NOMO-1 treated with DMSO at 0.1 percent for 48 hours (cell line): ENCODE results near the gene RIOK2.

Experiments
- DNase-seq: peaks from one replicate; lab custom pipeline; 2025; ENCODE audit not compliant: unreplicated experiment; lab: John Stamatoyannopoulos, UW

The RIOK2 gene

DNA sequence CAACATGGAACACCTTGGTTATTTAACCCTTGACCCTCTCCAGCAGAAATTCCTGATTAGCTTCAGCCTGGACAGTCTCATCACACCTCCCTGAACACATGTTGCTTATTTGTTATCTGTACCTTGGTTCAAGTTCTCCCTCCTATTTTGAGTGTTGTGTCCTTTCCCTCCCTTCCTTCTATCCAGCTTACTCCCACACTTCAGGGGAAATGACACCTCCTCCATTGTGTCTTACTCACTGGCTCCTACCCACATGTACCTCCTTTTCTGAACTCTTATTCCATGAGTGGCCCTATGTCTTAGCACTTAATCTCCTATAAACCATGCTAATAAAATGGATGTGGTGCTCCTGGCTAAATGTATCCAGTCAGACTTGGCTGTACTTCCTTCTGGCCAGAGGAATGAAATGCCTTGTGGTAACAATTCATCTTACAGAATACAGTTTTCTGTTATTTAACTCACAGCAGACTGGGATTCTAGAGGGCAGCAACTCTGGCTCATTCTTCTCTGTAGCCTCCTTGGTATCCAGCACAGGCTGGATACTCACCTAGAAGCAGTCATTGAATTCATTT, 51.8 kb downstream of the RIOK2 start:
- no peak for DNase-seq

DNA sequence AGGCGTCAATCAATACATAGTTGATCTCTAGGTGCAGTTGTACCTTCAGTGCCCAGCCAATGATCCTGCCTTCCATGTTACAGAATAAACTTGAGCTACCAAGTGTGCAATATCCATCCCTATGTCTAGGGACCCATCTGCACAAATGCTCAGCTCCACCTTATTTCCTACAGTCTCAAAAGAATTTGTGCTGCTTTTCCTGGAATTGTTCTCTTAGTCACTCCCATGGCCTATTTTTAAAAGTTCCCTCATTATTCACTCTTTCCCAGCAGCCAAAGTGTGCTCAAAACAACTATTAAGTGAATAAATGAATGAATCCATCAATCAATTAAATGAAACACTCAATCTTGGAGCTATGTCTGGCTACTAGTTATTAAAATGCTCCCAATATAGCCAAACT, 55.3 kb downstream of the RIOK2 start:
- no peak for DNase-seq

- no peak for DNase-seq
These were observed 57.8 kb downstream of the RIOK2 start for GRCh38 chr5:97125125-97125683.

DNA sequence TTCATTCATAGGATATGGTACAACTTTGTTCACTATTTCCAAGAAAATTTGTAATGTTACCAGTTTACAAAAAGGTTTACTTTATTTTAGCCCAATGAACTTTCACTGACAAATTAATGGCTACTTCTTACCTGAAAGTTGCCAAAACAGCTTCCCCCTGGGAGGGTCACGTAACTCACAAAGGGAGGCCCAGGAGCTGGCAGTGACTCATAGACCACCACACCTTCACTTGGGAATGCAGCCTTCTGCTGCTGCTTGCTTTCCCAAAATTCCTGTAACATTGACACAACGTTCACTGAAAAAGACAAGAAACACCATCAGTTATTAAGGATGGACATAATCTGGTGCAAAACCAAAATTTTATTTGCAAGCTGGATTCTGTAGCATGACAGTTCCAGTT, 58.7 kb downstream of the RIOK2 start:
- DNase-seq: no peak

DNA sequence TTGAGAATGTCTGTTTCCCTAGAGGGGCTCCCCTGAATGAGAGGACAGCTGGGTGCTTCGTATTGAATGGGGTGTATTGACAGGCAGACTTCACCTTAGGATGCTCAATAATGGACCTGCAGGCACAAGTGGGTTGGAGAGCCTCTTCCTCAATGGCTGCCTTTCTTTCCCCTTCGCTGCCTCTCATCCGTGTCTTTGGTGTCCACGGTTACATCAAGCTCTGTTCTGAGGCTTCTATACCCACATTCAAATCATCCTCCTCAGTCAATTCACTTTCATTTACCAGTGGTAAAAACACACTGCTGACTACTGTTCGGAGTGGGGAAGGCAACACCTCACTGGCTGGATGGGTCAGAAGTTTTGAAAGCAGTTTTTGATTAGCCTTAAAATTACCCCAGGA, 61.2 kb downstream of the RIOK2 start:
- no peak for DNase-seq

DNA sequence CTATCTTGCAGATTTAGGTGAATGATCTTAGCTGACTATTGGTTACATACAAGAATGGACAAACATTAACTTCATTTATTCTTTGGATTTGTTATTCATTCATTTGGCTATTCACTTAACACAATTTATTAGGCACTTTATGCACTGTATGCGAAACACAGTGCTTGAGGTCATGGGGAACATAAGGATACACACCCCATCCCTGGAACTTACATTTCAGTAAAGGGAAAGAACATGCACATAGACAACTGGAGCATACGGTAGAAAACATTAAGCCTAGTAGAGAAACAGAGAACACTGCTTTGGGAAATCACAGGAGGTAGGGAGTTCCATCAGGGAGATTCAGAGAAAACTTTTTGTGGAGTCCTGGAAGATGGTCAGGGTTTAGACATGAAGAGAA, 62.9 kb downstream of the RIOK2 start:
- no peak for DNase-seq

- DNase-seq: no peak
These were observed 64.0 kb downstream of the RIOK2 start for GRCh38 chr5:97119007-97119390.

DNA sequence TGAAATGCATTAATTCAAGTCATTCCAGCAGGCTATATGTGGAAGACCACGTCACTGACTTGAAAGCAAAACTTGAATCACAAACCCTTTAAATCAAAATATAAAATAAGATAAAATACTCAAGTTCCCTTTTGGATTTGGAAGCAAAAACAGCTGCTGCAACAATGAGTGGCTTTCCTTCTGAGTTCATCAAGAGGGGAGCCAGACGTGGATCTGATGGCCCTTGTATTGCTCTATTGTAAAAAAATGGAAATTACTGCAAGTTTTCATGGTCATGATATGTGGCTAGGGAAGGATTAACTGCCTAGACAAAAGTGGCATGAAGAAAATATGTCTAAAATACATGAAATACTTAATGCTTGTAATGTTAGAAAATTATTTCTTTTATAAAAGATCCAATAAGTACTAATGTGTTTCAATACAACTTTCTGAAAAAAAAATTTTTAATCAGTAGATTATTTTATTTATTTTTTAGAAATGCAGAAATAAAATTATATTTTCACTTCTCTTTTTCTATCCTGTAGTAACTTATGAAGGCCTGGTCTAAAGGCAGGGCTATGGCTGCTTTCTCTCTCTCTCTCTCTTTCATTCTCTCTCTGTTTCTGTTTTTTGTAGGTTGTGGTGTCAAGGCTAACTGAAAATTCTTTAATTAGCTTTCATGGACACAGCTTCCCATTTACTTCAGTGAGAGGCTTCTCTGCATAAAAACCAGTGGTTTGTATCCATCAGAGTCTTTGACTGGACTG, 64.6 kb downstream of the RIOK2 start:
- DNase-seq: peak; percentile 73

DNA sequence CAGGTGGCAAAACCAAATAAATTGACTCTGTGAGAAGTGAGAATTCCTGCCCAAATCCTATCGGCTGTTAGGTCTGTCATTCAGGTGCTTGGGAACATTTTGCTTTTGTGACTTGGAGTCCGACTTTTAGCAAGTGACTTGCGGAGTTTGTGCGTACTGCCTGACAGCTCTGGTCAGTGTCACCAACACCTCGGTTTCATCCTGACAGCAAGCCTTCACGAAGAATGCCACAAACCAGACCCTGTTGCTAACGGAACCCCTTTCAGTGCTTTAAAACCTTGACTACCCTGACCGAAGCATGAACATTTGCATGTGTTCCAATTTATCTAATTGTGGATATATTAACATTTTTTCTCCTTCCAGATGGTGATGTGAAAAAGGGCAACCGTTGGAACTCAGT, 67.1 kb downstream of the RIOK2 start:
- DNase-seq: no peak

GRCh38 chr5:97112230-97112629, 70.8 kb downstream of the RIOK2 start:
- no peak for DNase-seq

GRCh38 chr5:97111616-97112015, 71.4 kb downstream of the RIOK2 start:
- DNase-seq: no peak

GRCh38 chr5:97111004-97111403, 72.0 kb downstream of the RIOK2 start:
- DNase-seq: no peak
